HG03378 (cell line): Measurements from ENCODE around the gene FBXO30.

ENCODE experiments used
- ATAC-seq: cut with Tn5 transposase; IDR thresholded peaks from one replicate; pipeline ENCODE4 v1.9.1; 2021; ENCODE audit warnings: mild to moderate bottlenecking, moderate library complexity; ENCODE audit not compliant: unreplicated experiment

The FBXO30 gene

DNA sequence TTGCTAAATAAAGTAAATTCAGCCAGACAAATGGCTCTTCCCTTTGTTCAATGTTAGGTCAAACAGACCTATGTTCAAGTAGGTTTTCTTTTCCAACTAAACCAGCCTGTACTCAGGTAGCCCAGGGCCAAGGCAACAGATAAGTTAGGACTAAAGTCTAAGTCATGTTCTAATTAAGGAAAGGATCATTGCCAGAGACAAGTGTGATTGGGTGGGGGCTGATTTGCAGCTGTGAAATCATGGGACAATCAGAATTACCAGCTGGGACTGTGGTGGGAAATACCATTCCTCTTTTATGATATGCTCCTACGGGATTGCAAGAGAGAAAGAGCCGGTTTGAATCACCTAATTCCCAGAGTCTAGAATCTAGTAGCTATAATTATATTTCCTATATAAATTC, 4.2 kb upstream of the FBXO30 start:
- ATAC-seq: no peak

DNA sequence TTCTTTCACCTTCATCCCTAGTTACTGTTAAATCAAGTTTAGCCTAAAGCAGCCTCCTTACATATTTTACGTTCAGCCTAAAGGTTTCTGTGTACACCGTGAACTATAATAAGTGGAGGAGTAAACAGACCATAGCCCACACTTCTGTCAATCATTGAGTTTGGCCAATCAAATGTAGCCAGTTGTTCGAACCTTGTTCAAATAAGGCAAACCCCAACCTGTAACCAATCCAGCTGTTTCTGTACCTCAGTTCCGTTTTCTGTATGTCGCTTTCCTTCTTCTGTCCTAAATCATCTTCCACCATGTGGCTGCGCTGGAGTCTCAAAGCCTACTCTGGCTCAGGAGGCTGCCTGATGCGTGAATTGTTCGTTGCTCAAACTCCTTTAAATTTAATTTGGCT, 1.8 kb upstream of the FBXO30 start:
- no peak for ATAC-seq

DNA sequence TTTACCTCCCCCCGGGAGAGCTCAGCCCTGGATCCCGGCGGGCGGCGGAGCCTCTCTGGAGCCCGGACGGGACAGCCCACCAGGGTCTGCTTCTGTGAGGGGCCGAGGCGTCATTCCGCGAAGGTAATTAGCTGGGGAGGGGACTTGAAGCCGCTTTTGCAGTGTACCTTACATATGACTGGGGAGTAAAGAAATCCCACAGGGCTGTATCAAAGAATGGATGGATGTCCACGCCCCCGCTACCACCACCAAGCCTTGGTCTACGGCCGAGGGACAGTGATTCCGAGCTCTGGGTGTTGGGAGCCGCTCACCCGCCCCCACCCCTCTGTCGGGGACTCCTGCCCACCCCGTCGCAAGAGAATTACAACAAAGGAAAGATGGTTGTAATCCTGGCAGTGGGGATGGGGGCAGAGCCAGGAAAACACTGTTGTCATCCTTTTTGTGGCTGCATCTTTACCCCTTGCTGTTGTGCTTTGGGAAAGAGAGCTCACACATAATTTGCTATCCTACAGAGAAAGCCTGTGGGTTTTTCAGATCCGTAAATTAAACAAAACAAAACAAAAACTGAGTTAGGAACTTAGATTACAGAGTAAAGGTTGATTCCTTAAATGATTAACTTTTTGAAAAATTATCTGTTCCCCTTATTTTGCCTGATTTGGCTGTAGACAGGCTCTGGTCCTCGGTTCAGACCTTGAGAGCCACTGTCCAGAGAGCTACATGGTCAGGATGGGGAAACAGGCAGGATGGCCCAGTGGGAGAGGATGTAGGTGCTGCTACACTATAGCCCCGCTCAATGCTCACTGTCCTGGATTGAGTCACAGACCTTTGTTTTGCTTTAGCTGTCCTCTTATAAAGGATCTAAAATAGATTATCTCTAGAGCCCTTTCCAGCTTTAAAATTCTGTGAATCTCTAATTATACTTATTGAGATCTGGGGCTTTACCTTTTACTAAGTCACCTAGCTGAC, 997 bp upstream of the FBXO30 start:
- peak; percentile 24 for ATAC-seq

DNA sequence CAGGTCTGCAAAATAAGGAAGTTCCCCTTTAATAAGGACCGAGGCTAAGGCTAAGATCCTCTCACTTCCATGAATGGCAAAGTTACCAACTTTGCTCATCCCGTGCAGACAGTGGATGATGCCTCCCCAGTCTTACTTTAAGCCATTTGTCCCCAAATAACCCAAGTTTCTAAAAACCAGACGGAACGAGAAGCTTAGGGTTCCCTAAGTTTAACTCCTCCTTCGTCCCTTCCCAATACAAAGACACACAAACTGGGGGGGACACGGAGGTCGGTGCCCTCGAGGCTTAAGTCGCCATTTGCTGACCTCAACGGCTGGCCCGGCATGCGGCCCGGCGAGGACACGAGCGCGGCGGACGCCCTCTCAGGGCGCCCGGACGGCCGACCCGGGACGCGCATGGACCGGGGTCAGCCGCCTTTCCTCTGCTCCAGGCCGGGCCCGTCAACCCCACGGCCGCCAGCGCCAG, 527 bp downstream of the FBXO30 start:
- peak; percentile 23 for ATAC-seq

DNA sequence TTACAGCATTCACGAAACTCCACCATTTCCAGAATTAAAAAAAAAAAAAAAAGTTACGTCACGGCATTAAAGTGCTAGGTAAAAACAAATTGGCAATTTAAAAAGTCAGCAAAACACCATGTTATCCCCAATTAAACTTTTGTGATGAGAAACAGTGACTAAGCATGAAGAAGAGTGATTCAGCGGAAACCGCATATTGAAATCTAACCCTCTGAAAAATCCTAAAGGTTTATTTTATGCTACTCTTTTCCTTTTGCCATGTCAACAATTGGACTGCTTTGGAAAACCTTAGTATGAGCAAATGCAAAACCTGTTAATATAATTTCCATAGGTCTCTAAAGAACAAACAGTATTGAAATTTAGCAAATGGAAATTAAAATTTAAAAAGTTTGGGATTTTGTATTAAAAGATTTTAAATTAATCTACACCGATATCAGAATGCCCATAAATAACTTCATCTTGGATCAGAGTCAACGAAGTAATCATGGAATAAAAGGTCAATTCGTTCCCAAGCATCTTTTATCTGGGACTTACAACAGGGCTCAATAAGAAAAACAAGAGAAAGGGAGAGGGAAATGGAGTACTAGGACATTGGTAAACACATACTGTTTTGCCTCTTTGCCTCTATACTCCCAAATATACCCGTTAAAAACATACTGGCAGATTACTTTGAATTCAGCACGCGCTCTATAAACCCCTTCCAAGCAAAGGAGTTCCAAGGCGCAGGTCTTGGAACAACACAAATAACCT, 1.1 kb downstream of the FBXO30 start:
- ATAC-seq: no peak

DNA sequence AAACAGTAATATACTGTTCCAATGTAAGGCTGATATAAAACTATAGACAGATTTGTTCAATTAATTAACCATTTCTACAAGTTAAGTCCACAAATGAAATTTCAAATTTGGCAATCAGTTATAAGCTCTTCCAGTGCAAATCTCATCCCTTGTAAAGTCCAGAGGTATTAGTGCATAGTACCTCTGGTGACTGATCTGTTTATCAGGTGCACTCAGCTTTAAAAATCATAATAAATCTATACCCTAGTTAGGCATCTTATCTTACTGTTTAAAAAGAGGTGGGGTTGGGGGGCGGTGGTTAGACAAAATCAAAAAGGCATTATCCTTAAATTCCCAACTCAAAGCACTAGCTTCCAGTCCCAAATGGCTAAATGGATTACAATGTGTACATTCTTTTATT, 2.9 kb downstream of the FBXO30 start:
- ATAC-seq: no peak

DNA sequence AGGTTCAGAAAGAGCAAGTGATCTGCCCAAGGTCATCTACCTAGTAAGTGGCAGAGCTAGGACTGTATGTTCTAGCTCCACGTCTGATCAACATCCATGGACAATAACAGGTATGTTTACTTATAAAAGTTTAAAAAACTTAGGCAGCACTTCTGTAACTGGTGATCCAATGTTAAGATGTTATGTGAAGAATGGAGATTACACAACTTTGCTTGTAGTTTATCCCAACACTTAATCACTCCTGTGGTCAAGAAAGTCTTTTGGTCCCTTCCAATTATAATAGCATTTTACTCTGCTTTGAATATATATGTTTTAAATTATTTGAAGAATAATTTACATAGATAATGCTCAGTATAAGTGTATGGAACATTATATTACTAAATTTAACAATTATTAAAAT, 4.8 kb downstream of the FBXO30 start:
- no peak for ATAC-seq

DNA sequence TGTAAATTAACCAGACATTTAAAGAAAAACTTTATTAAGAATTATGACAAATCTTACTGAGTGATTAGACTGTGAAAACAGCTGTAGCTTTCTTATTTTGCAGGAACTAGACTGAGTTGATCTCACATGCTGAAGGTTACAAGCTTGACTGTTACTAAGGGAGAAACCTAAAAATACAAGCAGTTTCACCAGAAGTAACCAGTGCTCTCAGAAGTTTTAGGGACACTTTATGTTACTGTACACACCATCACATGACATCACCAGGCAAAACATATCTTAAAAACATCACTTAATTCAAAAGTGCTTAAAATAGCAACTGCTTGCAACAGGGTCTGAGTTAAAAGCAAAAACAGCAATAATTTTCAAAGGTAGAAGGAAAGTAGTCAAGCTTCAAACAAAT, 5.4 kb downstream of the FBXO30 start:
- ATAC-seq: peak; percentile 74

DNA sequence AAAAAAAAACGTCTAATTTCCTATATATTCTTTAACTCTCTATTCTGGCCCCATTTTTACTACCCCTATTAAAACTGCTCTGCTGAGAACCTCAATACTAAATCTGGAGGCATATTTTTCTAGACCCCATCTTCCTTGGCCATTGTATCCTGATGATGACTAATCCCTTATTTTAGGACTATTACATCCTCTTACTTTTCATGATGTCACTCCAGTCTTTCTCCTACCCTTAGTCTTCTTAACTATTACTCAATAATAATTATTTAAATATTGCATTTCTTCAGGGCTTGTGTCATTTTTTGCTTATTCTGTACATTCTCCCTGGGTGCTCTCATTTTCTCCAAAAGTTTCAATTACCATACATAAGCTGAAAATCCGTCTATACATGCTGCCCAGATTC, 6.4 kb downstream of the FBXO30 start:
- no peak for ATAC-seq

DNA sequence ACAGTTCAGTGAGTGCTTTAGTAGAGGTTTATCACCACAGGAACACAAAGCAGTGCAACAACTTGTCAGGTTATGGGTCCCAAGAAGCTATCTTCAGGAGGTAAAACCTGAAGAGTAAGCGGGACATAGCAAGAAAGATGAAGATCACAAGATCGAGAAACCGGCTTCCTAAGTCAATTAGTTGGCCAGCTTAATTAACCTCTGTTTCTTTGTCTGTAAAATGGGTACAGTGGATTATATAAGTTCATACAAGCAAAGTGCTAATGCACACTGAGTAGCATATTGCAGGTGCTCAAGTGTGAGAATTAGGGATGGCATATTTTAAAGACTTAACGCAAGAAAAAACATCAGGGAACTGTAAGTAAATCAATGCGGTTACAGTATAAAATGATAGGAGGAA, 12.5 kb downstream of the FBXO30 start:
- no peak for ATAC-seq

DNA sequence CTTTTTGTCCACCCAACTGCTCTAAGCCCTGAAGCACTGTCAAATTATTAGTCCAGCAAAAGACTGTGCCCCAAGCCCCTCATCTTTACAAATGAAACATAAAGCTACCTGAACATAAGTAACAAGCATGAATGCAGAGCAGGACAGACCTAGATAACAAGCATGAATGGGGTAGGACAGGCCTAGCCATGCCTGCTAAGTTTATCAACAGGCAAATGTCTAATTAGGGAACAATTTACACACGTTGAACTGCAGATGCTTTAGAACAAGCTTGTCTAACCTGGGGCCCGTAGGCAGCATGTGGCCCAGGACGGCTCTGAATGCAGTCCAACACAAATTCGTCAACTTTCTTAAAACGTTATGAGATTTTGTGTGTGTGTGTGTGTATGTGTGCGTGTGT, 13.6 kb downstream of the FBXO30 start:
- ATAC-seq: no peak

DNA sequence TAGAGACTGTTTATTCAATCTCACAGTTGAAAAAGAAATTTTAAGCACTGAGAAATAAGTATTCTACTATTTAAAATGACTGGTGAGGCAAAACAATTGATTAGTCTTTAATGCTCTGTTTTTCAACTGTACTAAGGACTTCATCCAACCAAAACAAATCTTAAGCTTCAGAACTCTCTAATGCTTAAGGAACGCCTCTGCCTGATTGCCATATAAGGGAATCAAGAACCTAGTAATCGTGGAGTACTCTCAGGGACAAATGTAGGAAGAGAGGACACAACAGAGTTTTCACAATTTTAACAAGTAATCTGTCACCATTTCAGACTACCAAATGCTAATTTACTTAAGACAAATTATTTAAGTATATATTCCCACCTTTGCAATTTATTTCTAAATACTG, 16.1 kb downstream of the FBXO30 start:
- no peak for ATAC-seq

DNA sequence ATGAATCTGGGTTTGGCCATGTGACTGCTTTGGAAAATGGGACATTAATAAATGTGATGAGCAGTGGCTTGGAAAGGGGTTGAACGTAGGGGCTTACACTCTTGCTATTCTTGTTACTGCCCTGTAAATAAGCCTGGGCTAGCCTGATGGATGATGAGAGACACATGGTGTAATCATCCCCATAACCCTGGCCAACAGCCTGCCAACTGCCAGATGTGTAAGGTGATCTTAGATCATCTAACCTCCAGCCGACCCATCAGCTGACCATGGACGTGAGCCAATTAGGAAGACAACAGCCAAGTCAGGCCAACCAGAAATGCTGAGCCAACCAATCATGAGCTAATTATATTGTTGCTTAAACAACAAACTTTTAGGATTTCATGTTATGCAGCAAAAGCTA, 25.2 kb downstream of the FBXO30 start:
- ATAC-seq: no peak

DNA sequence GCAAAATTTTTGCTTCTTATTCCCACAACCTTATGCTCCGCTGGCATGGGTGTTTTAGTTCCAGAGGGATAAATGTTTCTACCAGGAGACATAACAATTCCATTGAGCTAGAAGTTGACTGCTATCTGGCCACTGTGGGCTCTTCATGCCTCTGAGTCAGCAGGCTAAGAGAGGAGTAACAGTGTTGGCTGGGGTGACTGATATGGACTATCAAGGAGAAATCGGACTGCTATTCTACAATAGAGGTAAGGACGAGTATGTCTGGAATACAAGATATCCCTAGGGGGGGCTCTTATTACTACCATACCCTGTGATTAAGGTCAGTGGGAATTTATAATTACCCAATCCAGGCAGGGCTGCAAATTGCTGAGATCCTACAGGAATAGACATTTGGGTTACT, 26.9 kb downstream of the FBXO30 start:
- no peak for ATAC-seq

DNA sequence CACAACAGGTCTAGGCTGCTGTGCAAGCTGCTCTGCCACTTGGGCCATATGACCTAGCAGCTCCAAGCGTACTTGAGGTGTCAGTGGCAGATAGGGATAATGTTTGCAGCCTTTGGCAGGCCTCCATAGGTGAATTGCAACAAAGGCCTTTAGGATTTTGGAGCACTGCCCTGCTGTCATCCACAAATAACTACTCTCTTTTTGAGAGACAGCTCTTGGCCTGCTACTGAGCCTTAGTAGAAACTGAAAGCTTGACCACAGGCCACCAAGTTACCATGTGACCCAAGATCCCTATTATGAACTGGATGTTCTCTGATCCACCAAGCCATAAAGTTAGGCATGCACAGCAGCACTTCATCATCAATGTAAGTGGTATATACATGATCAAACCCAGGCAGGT, 29.9 kb downstream of the FBXO30 start:
- ATAC-seq: peak; percentile 79

DNA sequence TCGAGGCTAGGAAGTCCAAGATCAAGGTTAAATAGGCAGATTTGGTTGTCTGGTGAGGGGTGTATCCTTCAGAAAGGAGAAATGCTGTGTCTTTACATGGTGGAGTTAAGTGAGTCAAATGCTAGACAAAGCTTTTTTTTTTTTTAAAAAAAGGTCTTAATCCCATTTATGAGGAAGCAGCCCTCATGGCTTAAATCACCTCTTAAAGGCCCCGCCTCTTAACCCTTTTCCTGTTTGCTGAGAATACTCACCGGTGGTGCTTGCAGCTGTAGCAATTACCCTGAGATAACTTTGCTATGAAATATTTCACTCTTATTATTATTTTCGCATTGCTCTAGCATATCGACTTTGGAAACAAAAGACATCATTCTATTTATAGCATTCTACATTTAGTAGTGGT, 30.8 kb downstream of the FBXO30 start:
- ATAC-seq: no peak

DNA sequence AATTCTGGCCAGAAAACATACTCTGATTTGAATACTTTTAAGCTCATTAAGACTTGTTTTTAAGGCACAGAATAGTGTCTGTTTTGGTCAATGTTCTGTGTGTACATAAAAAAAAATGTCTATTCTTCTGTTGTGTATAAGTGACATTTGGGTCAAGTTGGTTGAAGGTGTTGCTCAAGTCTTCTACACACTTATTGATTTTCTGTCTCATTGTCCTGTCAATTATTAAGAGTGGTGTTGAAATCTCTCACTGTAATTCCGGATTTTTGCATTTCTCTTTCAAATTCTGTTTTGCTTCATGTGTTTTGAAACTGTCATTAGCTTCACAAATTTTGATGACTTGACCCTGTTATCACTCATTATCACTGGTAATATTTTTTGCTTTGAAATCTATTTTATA, 41.7 kb downstream of the FBXO30 start:
- ATAC-seq: no peak

DNA sequence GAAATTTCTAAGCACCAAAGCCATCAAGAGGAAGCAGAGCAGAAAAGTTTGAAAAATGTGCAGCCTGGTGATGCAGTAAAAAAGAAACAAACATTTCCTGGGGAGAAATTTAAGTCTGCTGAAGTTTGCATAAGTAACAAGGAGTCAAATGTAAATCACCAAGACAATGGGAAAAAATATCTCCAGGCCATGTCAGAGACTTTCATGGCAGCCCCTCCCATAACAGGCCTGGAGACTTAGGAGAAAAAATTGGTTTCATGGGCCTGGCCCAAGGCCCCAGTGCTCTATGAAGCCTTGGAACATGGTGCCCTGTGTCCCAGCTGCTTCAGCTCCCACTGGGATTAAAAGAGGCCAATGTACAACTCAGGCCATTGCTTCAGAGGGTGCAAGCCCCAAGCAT, 49.1 kb downstream of the FBXO30 start:
- no peak for ATAC-seq

DNA sequence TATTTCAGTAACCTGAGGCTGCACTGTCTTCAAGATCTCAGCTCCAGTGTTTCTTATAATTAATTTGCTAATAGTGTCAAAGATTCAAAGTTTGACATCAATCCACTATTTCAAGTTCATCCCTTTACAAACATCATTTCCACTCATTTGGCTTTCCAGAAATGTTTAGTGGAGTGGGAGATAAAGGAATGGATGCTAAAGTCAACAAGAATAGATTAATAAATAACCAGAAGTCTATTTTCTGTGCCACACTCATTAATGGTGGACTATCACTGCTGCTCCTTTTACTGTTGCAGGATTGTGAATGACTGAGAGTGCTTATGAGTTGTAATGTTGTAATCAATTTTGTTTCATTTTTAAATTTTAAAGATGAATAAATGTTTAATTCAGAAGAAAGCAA, 50.9 kb downstream of the FBXO30 start:
- ATAC-seq: no peak

DNA sequence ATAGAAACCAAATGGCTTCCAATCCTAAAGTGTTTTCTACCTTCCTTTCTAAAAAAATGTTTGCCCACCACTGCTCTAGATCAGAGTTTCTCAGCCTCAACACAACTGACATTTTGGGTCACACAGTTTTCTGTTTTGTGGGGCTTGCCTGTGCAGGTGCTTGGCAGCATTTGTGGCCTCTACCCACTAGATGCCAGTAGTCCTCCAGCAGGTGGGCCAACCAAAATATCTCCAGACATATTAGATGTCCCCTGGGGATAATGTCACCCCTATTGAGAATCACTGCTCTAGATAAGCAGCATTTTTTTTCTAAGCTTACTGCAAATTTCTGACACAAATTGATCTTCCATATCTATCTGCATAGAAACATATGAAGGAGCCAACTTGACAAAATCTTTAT, 53.0 kb downstream of the FBXO30 start:
- no peak for ATAC-seq

DNA sequence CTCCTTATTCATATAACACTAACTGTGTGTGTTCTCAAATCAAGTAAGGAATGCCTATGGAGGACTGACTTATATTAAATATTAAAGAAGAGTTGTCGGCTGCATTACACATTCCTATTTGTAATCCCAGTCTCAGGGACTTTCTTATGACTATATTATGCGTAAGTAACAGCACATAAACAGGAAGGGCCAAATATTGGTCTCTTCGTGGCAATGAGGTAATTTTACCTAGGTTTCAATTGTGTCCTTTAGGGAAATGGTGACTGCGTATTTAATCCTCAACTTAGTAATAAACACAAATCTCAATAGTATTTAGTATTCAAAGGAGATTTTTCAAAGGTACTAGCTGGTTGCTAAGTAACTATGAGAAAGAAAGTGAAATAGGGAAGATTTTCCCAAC, 56.5 kb downstream of the FBXO30 start:
- ATAC-seq: no peak

DNA sequence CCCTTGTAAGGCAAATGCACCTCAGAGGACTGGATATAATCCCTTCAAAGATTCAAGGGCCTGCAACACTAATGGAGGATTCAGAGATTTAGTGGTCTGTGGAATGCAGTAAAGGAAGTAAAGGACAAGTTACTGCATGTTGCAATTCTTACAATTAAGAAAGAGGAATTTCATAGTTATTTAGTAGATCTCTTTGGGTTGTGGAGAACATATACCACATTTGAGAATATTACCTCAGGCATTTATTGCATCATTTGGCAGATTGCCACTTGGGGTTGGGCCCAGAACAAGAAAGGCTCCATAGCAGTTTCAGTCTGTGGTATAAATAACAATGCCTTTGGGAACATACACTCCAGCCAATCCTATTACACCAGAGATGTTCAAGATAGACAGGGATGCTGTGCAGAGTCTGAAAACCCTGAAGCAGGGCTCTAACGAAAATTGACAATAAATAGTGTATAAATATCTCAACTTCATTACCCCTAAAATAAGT, 58.4 kb downstream of the FBXO30 start:
- no peak for ATAC-seq
